Measurements from ENCODE around the gene CHAC1. TPM values are rescaled to one million over a fixed set of nuclear protein-coding genes. Genes with fewer than 3 reads are reported as not detected.

The CHAC1 gene
- total and polyA plus RNA-seq, 10 donors: 0.39 to 5.5 (median 1.6) TPM

DNA sequence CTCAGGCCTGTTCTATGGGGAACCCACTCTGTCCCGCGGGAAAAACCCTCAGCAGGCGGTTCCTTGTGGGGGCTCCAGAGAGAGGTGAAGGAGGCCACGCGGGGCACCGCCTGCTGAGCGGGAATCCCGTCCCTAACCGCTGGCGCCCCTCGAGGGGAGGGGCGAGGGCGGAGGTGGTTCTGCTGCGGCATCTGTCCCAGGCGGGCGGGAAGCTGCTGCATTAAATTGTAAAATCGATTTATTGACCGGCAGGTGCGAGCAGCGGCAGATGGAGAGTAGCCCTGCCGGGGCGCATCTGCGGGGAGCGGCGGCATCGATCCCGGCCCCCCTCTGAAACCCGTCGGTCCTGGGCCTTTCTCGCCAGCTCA lies 27.8 kb upstream of the CHAC1 start:
- no peak overlapping the region for H3K27ac ChIP-seq
- 17 to 38% (median 25%) methylated on average over 24 to 30 of the region's 30 CpGs for WGBS, 5 donors
- no peak for DNase-seq
- H3K4me3 ChIP-seq: peak overlapping the region in 2 of 8 donors; percentile 34 to 64
- H3K4me1 ChIP-seq: peaks cover 42 to 53% (median 51%) of the 10 kb centered on the region in 6 donors
- H3K9me3 ChIP-seq: no peaks in the 10 kb centered on the region
- intact Hi-C loops (cut with DNase I; ENCODE audit: low total_unique reads): no loop called here
- H3K36me3 ChIP-seq: no peaks in the 10 kb centered on the region
- TF ChIP-seq, protein P1, sequence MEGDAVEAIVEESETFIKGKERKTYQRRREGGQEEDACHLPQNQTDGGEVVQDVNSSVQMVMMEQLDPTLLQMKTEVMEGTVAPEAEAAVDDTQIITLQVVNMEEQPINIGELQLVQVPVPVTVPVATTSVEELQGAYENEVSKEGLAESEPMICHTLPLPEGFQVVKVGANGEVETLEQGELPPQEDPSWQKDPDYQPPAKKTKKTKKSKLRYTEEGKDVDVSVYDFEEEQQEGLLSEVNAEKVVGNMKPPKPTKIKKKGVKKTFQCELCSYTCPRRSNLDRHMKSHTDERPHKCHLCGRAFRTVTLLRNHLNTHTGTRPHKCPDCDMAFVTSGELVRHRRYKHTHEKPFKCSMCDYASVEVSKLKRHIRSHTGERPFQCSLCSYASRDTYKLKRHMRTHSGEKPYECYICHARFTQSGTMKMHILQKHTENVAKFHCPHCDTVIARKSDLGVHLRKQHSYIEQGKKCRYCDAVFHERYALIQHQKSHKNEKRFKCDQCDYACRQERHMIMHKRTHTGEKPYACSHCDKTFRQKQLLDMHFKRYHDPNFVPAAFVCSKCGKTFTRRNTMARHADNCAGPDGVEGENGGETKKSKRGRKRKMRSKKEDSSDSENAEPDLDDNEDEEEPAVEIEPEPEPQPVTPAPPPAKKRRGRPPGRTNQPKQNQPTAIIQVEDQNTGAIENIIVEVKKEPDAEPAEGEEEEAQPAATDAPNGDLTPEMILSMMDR (IDR thresholded peaks at IDR 0.05 in 8 of 11, conservative IDR thresholded peaks at IDR 0.05 in 3 of 11): no peak
- TF ChIP-seq POLR2A (IDR thresholded peaks at IDR 0.05): no peak
- no peak for TF ChIP-seq POLR2AphosphoS5 (IDR thresholded peaks at IDR 0.05)
- peaks cover 0 to 59% (median 53%) of the 10 kb centered on the region in 7 donors for H3K27me3 ChIP-seq (replicated peaks in 1 of 7)

DNA sequence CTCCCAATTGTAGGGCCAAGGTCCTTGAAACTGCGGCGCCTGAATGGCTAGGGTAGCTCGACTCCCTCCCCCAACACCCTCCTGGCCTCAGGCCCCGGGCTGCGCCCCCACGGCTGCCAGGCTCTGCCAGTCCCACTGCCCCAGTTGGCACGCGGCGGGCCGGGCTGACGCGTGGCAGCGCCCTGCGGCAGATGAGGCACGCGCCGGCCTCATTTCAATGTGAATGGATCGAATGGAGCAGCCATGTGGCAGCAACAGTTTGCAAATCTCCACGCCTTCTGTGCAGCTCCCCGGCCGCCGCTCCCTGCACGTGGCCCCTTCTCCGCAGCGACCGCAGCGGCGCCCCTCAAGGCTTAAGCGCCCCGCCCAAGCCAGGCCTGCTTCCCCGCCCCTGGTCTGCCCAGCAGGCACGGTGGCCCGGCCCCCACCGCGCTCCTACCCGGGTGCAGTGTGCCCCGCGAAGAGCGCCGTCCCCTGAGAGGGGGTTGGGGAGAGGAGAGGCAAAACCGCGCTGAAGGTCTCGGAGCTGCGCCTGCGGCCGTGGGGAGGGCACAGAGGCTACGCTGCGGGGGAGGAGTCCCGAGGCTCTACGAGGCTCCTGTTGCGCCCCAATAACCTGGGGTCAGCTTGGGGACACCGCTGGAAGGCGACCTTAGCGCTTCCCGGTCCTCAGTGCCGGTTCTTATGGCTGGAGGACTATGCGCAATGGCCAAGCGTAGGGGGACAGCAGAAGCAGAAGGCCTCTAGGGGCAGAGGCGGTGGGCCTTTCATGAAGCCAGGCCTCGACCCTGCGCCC lies 27.2 kb upstream of the CHAC1 start:
- H3K36me3 ChIP-seq: no peaks in the 10 kb centered on the region
- DNase-seq: peak; percentile 72
- H3K27me3 ChIP-seq (replicated peaks in 1 of 7): peaks cover 0 to 65% (median 58%) of the 10 kb centered on the region in 7 donors
- intact Hi-C loops (cut with DNase I; ENCODE audit: low total_unique reads): no loop called here
- no peak overlapping the region for H3K27ac ChIP-seq
- 6 to 25% (median 9%) methylated on average over 13 to 61 of the region's 61 CpGs for WGBS, 5 donors
- no peaks in the 10 kb centered on the region for H3K9me3 ChIP-seq
- TF ChIP-seq POLR2AphosphoS5 (IDR thresholded peaks at IDR 0.05): peak in 1 of 3 donors; percentile 32
- TF ChIP-seq, protein P1 (IDR thresholded peaks at IDR 0.05 in 8 of 11, conservative IDR thresholded peaks at IDR 0.05 in 3 of 11): no peak
- peaks cover 43 to 58% (median 57%) of the 10 kb centered on the region in 6 donors for H3K4me1 ChIP-seq
- H3K4me3 ChIP-seq: peak overlapping the region in 7 of 8 donors; percentile 1 to 64 (median 29)

DNA sequence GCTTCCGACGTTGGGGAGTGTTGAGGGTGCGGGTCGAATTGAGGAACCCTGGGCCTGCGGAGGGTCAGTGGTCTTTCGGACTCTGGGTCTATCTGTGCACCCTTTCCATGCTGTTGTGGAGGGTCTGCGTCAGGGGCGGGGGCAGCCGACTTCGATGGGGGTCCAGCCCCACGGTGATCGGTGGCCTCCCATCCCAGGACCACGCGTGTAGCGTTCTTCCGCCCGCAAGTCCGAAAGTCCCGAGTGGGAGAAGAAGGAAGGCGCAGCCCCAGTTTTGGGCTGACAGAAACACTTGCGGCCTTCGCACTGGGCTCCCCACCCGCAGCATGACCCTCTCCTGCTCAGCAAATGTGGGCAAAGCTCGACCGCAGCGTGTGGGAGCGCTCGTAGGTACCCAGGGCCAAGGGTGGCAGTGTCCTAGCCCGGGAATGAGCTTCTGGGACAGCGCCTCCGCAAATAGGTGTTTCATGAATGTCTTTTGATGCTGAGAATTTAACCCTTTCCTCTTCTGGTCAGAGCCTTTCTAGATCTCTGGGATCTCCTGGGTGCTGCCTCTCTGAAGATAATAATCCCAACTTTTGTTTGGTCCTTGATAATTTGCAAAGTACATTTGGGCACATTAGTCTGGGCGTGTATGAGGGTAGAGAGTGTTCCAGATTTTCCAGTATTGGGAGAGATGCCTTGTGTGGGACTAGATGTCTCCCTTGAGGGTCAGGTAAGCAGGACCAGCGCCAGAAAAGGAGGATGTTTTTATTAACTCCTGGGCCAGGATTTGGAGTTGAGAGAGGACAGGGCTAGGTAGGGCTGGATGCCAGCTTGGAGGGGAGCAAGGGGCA lies 26.4 kb upstream of the CHAC1 start:
- Histone ChIP-seq H3K27ac (no peak overlapping the region), H3K36me3 (no peaks in the 10 kb centered on the region), H3K4me3 (peak overlapping the region in 4 of 8 donors; percentile 29 to 87 (median 42)), H3K9me3 (no peaks in the 10 kb centered on the region), H3K27me3 (replicated peaks in 1 of 7) (peaks cover 0 to 73% (median 61%) of the 10 kb centered on the region in 7 donors), H3K4me1 (peaks cover 46 to 67% (median 62%) of the 10 kb centered on the region in 6 donors)
- 25 to 52% (median 37%) methylated on average over 32 to 33 of the region's 33 CpGs for WGBS, 5 donors
- TF ChIP-seq, protein P1 (IDR thresholded peaks at IDR 0.05 in 8 of 11, conservative IDR thresholded peaks at IDR 0.05 in 3 of 11): no peak
- TF ChIP-seq POLR2AphosphoS5 (IDR thresholded peaks at IDR 0.05) (no peak), POLR2A (IDR thresholded peaks at IDR 0.05) (no peak)
- DNase-seq: peak; percentile 60
- intact Hi-C loops (cut with DNase I; ENCODE audit: low total_unique reads): no loop called here

DNA sequence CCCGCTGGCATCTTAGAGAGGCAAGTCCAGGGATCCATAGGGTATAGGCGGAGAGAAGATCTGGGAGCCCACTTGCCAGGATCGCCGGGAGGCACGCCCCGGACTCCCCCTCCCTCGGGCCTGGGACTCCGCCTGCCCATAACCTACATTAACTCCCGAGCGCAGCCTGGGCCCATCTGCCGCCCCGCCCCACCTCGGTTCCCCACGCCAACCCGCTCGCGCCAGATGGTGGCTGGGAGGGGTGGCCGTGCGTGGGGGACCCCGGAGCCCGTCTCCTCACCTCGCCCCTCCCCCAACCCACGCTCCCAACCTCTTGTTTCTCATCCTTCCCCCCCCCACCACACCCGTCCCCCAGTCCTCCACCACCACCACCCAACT lies 25.8 kb upstream of the CHAC1 start:
- peaks cover 50 to 73% (median 69%) of the 10 kb centered on the region in 6 donors for H3K4me1 ChIP-seq
- H3K27me3 ChIP-seq (replicated peaks in 1 of 7): peaks cover 0 to 79% (median 61%) of the 10 kb centered on the region in 7 donors
- no peaks in the 10 kb centered on the region for H3K36me3 ChIP-seq
- no peak overlapping the region for H3K27ac ChIP-seq
- TF ChIP-seq POLR2AphosphoS5 (IDR thresholded peaks at IDR 0.05): no peak
- TF ChIP-seq, protein P1 (IDR thresholded peaks at IDR 0.05 in 8 of 11, conservative IDR thresholded peaks at IDR 0.05 in 3 of 11): no peak
- DNase-seq: no peak
- 11 to 22% (median 17%) methylated on average over 19 to 24 of the region's 24 CpGs for WGBS, 5 donors
- intact Hi-C loops (cut with DNase I; ENCODE audit: low total_unique reads): no loop called here
- peak overlapping the region in 4 of 8 donors; percentile 50 to 87 (median 72) for H3K4me3 ChIP-seq
- no peaks in the 10 kb centered on the region for H3K9me3 ChIP-seq
